Measurements from ENCODE around the gene HAPSTR1.

- TF ChIP-seq POLR2A (IDR thresholded peaks at IDR 0.05) = no peak
- no peak for TF ChIP-seq CTCF (IDR thresholded peaks at IDR 0.05)
These were observed 32.0 kb downstream of the HAPSTR1 start for GRCh38 chr16:9123401-9123800.
